Measurements from ENCODE around the gene OR52M1. TPM values are rescaled to one million over a fixed set of nuclear protein-coding genes. Genes with fewer than 3 reads are reported as not detected.

Gene OR52M1
- total RNA-seq, 2 experiments from 2014 or later = not detected

DNA sequence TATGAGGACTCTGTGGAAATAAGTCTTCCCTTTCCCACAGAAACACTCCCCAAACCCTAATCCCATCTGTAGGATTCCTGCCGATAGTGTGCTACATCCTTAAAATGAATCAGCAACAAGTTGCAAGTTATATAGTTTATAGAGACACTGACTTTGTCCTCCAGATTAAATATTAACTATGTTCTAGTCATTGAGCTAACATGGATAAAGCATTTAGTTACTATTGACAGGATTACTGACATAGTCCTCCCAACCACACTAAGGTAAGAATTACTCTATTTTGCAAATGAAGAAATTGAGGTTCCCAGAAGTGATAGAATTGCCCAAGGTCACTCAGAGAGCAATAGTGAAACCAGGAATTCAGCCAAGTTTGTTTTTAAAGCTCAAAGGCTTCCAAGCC lies 1.9 kb downstream of the OR52M1 start:
- no peaks in the 10 kb centered on the region for H3K79me2 ChIP-seq (ENCODE audit: insufficient read depth, low read depth, low read length)
- H3K9me3 ChIP-seq (ENCODE audit: low read length) = no peaks in the 10 kb centered on the region
- no peaks in the 10 kb centered on the region for H3K36me3 ChIP-seq (ENCODE audit: insufficient read depth, low read length)
- no peak for DNase-seq (ENCODE audit: low spot score)
- H3K4me2 ChIP-seq (ENCODE audit: low read length) = no peak overlapping the region
- no TSS peak for BruUV-seq (replicated peaks)
- no peaks in the 10 kb centered on the region for H3K4me1 ChIP-seq (ENCODE audit: insufficient read depth, low read length, poor library complexity, severe bottlenecking)
- ChIA-PET CTCF (ENCODE audit: unreplicated experiment) (no interaction called here), POLR2A (interaction anchor here (0.6 kb wide), 1 partner anchor 219 kb away, joined by 4 read pairs; no protein-coding TSS in a partner anchor)
- TF ChIP-seq, protein P1, sequence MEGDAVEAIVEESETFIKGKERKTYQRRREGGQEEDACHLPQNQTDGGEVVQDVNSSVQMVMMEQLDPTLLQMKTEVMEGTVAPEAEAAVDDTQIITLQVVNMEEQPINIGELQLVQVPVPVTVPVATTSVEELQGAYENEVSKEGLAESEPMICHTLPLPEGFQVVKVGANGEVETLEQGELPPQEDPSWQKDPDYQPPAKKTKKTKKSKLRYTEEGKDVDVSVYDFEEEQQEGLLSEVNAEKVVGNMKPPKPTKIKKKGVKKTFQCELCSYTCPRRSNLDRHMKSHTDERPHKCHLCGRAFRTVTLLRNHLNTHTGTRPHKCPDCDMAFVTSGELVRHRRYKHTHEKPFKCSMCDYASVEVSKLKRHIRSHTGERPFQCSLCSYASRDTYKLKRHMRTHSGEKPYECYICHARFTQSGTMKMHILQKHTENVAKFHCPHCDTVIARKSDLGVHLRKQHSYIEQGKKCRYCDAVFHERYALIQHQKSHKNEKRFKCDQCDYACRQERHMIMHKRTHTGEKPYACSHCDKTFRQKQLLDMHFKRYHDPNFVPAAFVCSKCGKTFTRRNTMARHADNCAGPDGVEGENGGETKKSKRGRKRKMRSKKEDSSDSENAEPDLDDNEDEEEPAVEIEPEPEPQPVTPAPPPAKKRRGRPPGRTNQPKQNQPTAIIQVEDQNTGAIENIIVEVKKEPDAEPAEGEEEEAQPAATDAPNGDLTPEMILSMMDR (conservative IDR thresholded peaks at IDR 0.05; ENCODE audit: low read length) = no peak
- no peak for TF ChIP-seq EZH2phosphoT487 (IDR thresholded peaks at IDR 0.05; ENCODE audit: borderline replicate concordance, low read depth, low read length)
- no peak overlapping the region for H3K4me3 ChIP-seq (ENCODE audit: low read depth, low read length, poor library complexity, severe bottlenecking)
- H2AFZ ChIP-seq (ENCODE audit: low read length) = no peak overlapping the region
- no peaks in the 10 kb centered on the region for H4K20me1 ChIP-seq (ENCODE audit: insufficient read depth, low read length)
- intact Hi-C loops (cut with micrococcal nuclease; ENCODE audit: unreplicated experiment) = no loop called here
- no peak overlapping the region for H3K27ac ChIP-seq (ENCODE audit: low read depth, low read length, poor library complexity, severe bottlenecking)
- H3K9me2 ChIP-seq (ENCODE audit: insufficient read depth, low read length) = no peaks in the 10 kb centered on the region

- Histone ChIP-seq H3K4me3 (ENCODE audit: low read depth, low read length, poor library complexity, severe bottlenecking) (no peak overlapping the region), H3K4me2 (ENCODE audit: low read length) (no peak overlapping the region), H3K79me2 (ENCODE audit: insufficient read depth, low read depth, low read length) (no peaks in the 10 kb centered on the region), H3K4me1 (ENCODE audit: insufficient read depth, low read length, poor library complexity, severe bottlenecking) (no peaks in the 10 kb centered on the region), H3K27ac (ENCODE audit: low read depth, low read length, poor library complexity, severe bottlenecking) (no peak overlapping the region), H3K9me2 (ENCODE audit: insufficient read depth, low read length) (no peaks in the 10 kb centered on the region), H2AFZ (ENCODE audit: low read length) (no peak overlapping the region), H3K36me3 (ENCODE audit: insufficient read depth, low read length) (no peaks in the 10 kb centered on the region), H4K20me1 (ENCODE audit: insufficient read depth, low read length) (no peaks in the 10 kb centered on the region), H3K9me3 (ENCODE audit: low read length) (no peaks in the 10 kb centered on the region)
- ChIA-PET CTCF (ENCODE audit: unreplicated experiment) (no interaction called here), POLR2A (no interaction called here)
- TF ChIP-seq EZH2phosphoT487 (IDR thresholded peaks at IDR 0.05; ENCODE audit: borderline replicate concordance, low read depth, low read length) = no peak
- TF ChIP-seq, protein P1 (conservative IDR thresholded peaks at IDR 0.05; ENCODE audit: low read length) = no peak
- no TSS peak for BruUV-seq (replicated peaks)
- no peak for DNase-seq (ENCODE audit: low spot score)
- intact Hi-C loops (cut with micrococcal nuclease; ENCODE audit: unreplicated experiment) = no loop called here
Observed at GRCh38 chr11:4547416-4547815, 2.4 kb downstream of the OR52M1 start.

GRCh38 chr11:4551346-4551979 lies 6.5 kb downstream of the OR52M1 start:
- Histone ChIP-seq H2AFZ (ENCODE audit: low read length) (no peak overlapping the region), H3K4me2 (ENCODE audit: low read length) (no peak overlapping the region), H3K9me3 (ENCODE audit: low read length) (no peaks in the 10 kb centered on the region), H3K9me2 (ENCODE audit: insufficient read depth, low read length) (no peaks in the 10 kb centered on the region), H4K20me1 (ENCODE audit: insufficient read depth, low read length) (no peaks in the 10 kb centered on the region), H3K79me2 (ENCODE audit: insufficient read depth, low read depth, low read length) (no peaks in the 10 kb centered on the region), H3K36me3 (ENCODE audit: insufficient read depth, low read length) (no peaks in the 10 kb centered on the region), H3K4me3 (ENCODE audit: low read depth, low read length, poor library complexity, severe bottlenecking) (no peak overlapping the region), H3K4me1 (ENCODE audit: insufficient read depth, low read length, poor library complexity, severe bottlenecking) (no peaks in the 10 kb centered on the region), H3K27ac (ENCODE audit: low read depth, low read length, poor library complexity, severe bottlenecking) (no peak overlapping the region)
- DNase-seq (ENCODE audit: low spot score) = no peak
- ChIA-PET POLR2A (no interaction called here), CTCF (ENCODE audit: unreplicated experiment) (no interaction called here)
- intact Hi-C loops (cut with micrococcal nuclease; ENCODE audit: unreplicated experiment) = loop anchor here (1.0 kb wide), 1 partner anchor 364 kb away; no protein-coding TSS in a partner anchor
- TF ChIP-seq, protein P1 (conservative IDR thresholded peaks at IDR 0.05; ENCODE audit: low read length) = peak; percentile 67
- no peak for TF ChIP-seq EZH2phosphoT487 (IDR thresholded peaks at IDR 0.05; ENCODE audit: borderline replicate concordance, low read depth, low read length)
- BruUV-seq (replicated peaks) = no TSS peak
